ENCODE results near the gene ZFHX3.
"Not testable (repeated sequence)": the region's sequence is repeated elsewhere in the genome, so short reads cannot be mapped to it uniquely, and the experiment has no call there.

ZFHX3 gene

GRCh38 chr16:72996291-72997062 is 51.5 kb downstream of the ZFHX3 start:
- Histone ChIP-seq H3K4me3 (ENCODE audit: low read length) (no peak overlapping the region), H3K9ac (ENCODE audit: low read length) (no peak overlapping the region), H3K27me3 (ENCODE audit: low read depth, low read length) (no peaks in the 10 kb centered on the region), H3K4me1 (ENCODE audit: low read length) (peaks cover 4% of the 10 kb centered on the region; the same call in 1 of the 2 replicates), H2AFZ (ENCODE audit: low read depth, low read length) (no peak overlapping the region), H3K27ac (ENCODE audit: low read length) (no peak overlapping the region), H4K20me1 (ENCODE audit: insufficient read depth, low read length) (no peaks in the 10 kb centered on the region; the same call in 1 of the 2 replicates), H3K79me2 (ENCODE audit: low read length) (no peaks in the 10 kb centered on the region; the same call in 1 of the 2 replicates), H3K36me3 (replicated peaks; ENCODE audit: low read depth, low read length) (no peaks in the 10 kb centered on the region), H3K9me3 (ENCODE audit: insufficient read depth, low read length) (no peaks in the 10 kb centered on the region), H3K4me2 (ENCODE audit: low read length) (no peak overlapping the region)
- TF ChIP-seq CTCF (IDR thresholded peaks at IDR 0.05; ENCODE audit: low read depth, low read length) (no peak), EZH2phosphoT487 (IDR thresholded peaks at IDR 0.05; ENCODE audit: low read depth) (no peak)

GRCh38 chr16:72995882-72996270 is 52.1 kb downstream of the ZFHX3 start:
- H2AFZ ChIP-seq (ENCODE audit: low read depth, low read length); H3K4me2 ChIP-seq (ENCODE audit: low read length); H3K79me2 ChIP-seq (ENCODE audit: low read length); H3K9ac ChIP-seq (ENCODE audit: low read length); H3K4me3 ChIP-seq (ENCODE audit: low read length); H3K27ac ChIP-seq (ENCODE audit: low read length); H3K4me1 ChIP-seq (ENCODE audit: low read length); H4K20me1 ChIP-seq (ENCODE audit: insufficient read depth, low read length); H3K36me3 ChIP-seq (replicated peaks; ENCODE audit: low read depth, low read length); H3K27me3 ChIP-seq (ENCODE audit: low read depth, low read length); H3K9me3 ChIP-seq (ENCODE audit: insufficient read depth, low read length): not testable (repeated sequence)

DNA sequence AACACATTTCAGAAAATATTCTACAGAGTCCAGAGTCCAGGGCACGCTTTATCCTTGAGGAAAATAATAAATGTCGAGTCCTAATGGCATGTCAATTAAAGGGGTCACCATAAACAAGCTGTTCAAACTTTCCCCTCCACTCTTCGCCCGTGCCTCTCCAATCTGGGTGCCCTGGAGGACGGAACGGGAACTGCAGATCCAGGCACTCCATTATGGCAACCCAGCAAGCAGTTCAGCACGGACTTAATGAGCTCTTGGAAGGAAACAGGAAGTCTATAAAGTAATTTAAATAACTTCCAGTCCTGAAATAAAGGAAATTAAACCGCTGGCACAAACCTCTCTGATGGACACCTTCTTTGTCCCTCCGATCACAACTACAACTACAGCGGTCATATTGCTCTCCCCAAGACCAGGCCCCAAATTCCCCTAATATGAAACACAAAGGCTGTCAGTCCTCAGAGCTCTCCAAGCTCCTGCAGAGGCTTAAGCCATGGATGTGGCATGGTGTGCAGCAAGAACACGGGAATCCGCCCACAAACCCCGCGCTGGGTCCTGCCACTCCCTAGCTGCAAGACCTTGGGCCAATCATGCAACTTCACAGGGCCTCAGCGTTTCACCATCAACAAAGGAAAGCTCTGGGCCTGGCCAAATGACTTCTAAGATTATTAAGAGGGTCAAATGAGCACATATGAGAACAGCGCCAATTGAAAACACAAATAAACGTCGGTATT is 52.6 kb downstream of the ZFHX3 start:
- Histone ChIP-seq H3K4me2 (ENCODE audit: low read length) (no peak overlapping the region), H3K9ac (ENCODE audit: low read length) (no peak overlapping the region), H3K36me3 (replicated peaks; ENCODE audit: low read depth, low read length) (no peaks in the 10 kb centered on the region), H3K4me1 (ENCODE audit: low read length) (peaks cover 8% of the 10 kb centered on the region), H4K20me1 (ENCODE audit: insufficient read depth, low read length) (no peaks in the 10 kb centered on the region; the same call in 1 of the 2 replicates), H2AFZ (ENCODE audit: low read depth, low read length) (no peak overlapping the region), H3K4me3 (ENCODE audit: low read length) (no peak overlapping the region), H3K27ac (ENCODE audit: low read length) (no peak overlapping the region), H3K79me2 (ENCODE audit: low read length) (no peaks in the 10 kb centered on the region; the same call in 1 of the 2 replicates), H3K27me3 (ENCODE audit: low read depth, low read length) (no peaks in the 10 kb centered on the region), H3K9me3 (ENCODE audit: insufficient read depth, low read length) (no peaks in the 10 kb centered on the region)
- peak; percentile 25 for TF ChIP-seq CTCF (IDR thresholded peaks at IDR 0.05; ENCODE audit: low read depth, low read length)
- no peak for TF ChIP-seq EZH2phosphoT487 (IDR thresholded peaks at IDR 0.05; ENCODE audit: low read depth)

- Histone ChIP-seq H3K27me3 (ENCODE audit: low read depth, low read length) (no peaks in the 10 kb centered on the region), H3K27ac (ENCODE audit: low read length) (no peak overlapping the region), H3K79me2 (ENCODE audit: low read length) (0 out of 2 replicates have a peak, but pooled peaks cover 4% of the 10 kb centered on the region), H3K9ac (ENCODE audit: low read length) (no peak overlapping the region), H3K4me1 (ENCODE audit: low read length) (peaks cover 18% of the 10 kb centered on the region), H4K20me1 (ENCODE audit: insufficient read depth, low read length) (no peaks in the 10 kb centered on the region; the same call in 1 of the 2 replicates), H2AFZ (ENCODE audit: low read depth, low read length) (no peak overlapping the region), H3K4me2 (ENCODE audit: low read length) (no peak overlapping the region), H3K9me3 (ENCODE audit: insufficient read depth, low read length) (no peaks in the 10 kb centered on the region), H3K36me3 (replicated peaks; ENCODE audit: low read depth, low read length) (no peaks in the 10 kb centered on the region), H3K4me3 (ENCODE audit: low read length) (no peak overlapping the region)
- TF ChIP-seq CTCF (IDR thresholded peaks at IDR 0.05; ENCODE audit: low read depth, low read length) (no peak), EZH2phosphoT487 (IDR thresholded peaks at IDR 0.05; ENCODE audit: low read depth) (no peak)
Observed at GRCh38 chr16:72992142-72992601, 55.8 kb downstream of the ZFHX3 start.
